MM.1S (cell line): ENCODE data around the gene ELK3.

Source experiments
- DNase-seq: peaks from one replicate; pipeline ENCODE4 v3.0.0-alpha.2; 2015
- H2AFZ ChIP-seq: fragments of 300-600 bp; sonication (generic); 2 replicates; pipeline ENCODE4 v1.6.0; 2016; ENCODE audit warnings: antibody characterized with exemption, low read length
- H3F3A ChIP-seq: fragments of 300-600 bp; sonication (generic); 2 replicates; pipeline ENCODE4 v1.6.1; 2016; ENCODE audit warnings: mild to moderate bottlenecking, antibody characterized with exemption, low read length, moderate library complexity, mixed read lengths; ENCODE audit not compliant: insufficient read depth
- H3K27ac ChIP-seq: fragments of 300-600 bp; sonication (generic); 2 replicates; pipeline ENCODE4 v1.5.1; 2016; ENCODE audit warnings: mild to moderate bottlenecking, low read length
- H3K27me3 ChIP-seq: fragments of 300-600 bp; sonication (generic); replicated peaks from 2 replicates; pipeline ENCODE4 v1.6.0; 2016; ENCODE audit warnings: low read length; ENCODE audit not compliant: insufficient read depth
- H3K36me3 ChIP-seq: fragments of 300-600 bp; sonication (generic); replicated peaks from 2 replicates; pipeline ENCODE4 v1.6.1; 2016; ENCODE audit warnings: mild to moderate bottlenecking, low read length, mixed read lengths; ENCODE audit not compliant: insufficient read depth
- H3K4me1 ChIP-seq: fragments of 300-600 bp; sonication (generic); 2 replicates; pipeline ENCODE4 v1.6.1; 2016; ENCODE audit warnings: low read length, mixed read lengths
- H3K4me2 ChIP-seq: fragments of 300-600 bp; sonication (generic); 2 replicates; pipeline ENCODE4 v1.6.0; 2016; ENCODE audit warnings: low read depth, low read length
- H3K4me3 ChIP-seq: fragments of 300-600 bp; sonication (generic); 2 replicates; pipeline ENCODE4 v1.5.1; 2016; ENCODE audit warnings: low read length, mixed read lengths
- H3K79me2 ChIP-seq: fragments of 300-600 bp; sonication (generic); 2 replicates; pipeline ENCODE4 v1.6.1; 2016; ENCODE audit warnings: mixed run types, low read length, mixed read lengths
- H3K9ac ChIP-seq: fragments of 300-600 bp; sonication (generic); 2 replicates; pipeline ENCODE4 v1.6.1; 2016; ENCODE audit warnings: low read length, mixed read lengths
- H3K9me2 ChIP-seq: fragments of 300-600 bp; sonication (generic); replicated peaks from 2 replicates; pipeline ENCODE4 v1.6.1; 2016; ENCODE audit warnings: mild to moderate bottlenecking, low read length, mixed read lengths; ENCODE audit not compliant: insufficient read depth
- H3K9me3 ChIP-seq: fragments of 300-600 bp; sonication (generic); replicated peaks from 2 replicates; pipeline ENCODE4 v1.6.1; 2016; ENCODE audit warnings: mild to moderate bottlenecking, low read length, mixed read lengths; ENCODE audit not compliant: insufficient read depth
- H4K20me1 ChIP-seq: fragments of 300-600 bp; sonication (generic); 2 replicates; pipeline ENCODE4 v1.6.1; 2016; ENCODE audit warnings: mild to moderate bottlenecking, low read length, moderate library complexity, mixed read lengths; ENCODE audit not compliant: insufficient read depth
- CTCF ChIP-seq: fragments of 300-600 bp; sonication (generic); IDR thresholded peaks from 2 replicates; pipeline ENCODE4 v1.5.1; 2016; ENCODE audit warnings: antibody characterized with exemption, low read length, mixed read lengths
- EZH2 ChIP-seq: fragments of 300-600 bp; sonication (generic); optimal IDR thresholded peaks from 2 replicates; pipeline ENCODE3; 2017; ENCODE audit warnings: low read depth, mild to moderate bottlenecking, antibody characterized with exemption, low read length, mixed read lengths
- EZH2phosphoT487 ChIP-seq: fragments of 300-600 bp; sonication (generic); IDR thresholded peaks from 2 replicates; pipeline ENCODE4 v1.6.1; 2018; ENCODE audit warnings: antibody characterized with exemption, low read length

ELK3 gene

DNA sequence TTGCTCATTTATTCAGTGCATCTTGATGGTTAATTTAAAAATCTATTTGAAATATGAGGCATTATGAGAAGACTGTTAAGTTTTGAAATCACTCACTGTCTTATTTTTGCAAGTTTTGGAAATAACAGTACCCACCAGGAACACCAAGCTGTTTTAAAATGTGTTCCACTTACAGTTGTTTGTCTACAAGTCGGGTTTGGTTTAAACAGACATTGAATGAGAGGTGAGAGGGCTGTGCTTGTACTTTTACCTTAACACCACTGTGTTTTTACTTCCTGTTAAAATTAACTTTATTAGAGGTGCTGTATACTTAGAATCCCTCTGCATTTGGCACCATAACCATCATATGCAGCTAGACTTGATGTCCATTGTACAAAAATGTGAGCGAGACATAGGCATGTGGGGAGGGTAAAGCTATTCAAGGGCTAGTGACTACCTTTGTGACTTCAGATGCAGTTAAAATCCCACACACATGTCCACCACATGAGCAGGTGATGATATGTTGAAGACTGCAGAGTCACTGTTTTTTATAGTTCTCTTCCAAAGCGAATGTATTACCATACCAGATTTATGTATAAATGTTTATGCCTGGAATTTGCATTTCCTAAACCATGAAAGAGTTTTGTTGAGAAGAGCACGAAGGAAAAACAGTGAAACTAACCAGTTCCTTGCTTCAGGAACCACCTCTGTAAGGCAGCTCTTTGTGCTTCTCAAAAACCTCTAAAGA lies 12.9 kb downstream of the ELK3 start:
- TF ChIP-seq EZH2phosphoT487 (no peak), EZH2 (no peak)
- no peak overlapping the region for H3K9ac ChIP-seq
- H3K27me3 ChIP-seq, result no peaks in the 10 kb centered on the region
- no peaks in the 10 kb centered on the region for H3K9me3 ChIP-seq
- no peak overlapping the region for H3K4me2 ChIP-seq
- no peak for DNase-seq
- H3K9me2 ChIP-seq, result no peaks in the 10 kb centered on the region
- H4K20me1 ChIP-seq, result peaks cover 12% of the 10 kb centered on the region
- no peak overlapping the region for H3K4me3 ChIP-seq
- H3K4me1 ChIP-seq, result peaks cover 53% of the 10 kb centered on the region
- peaks cover 24% of the 10 kb centered on the region for H3F3A ChIP-seq
- no peak overlapping the region for H3K27ac ChIP-seq
- H2AFZ ChIP-seq, result no peak overlapping the region
- no peaks in the 10 kb centered on the region; the same call in 1 of the 2 replicates for H3K36me3 ChIP-seq
- H3K79me2 ChIP-seq, result peaks cover 100% of the 10 kb centered on the region

GRCh38 chr12:96208346-96208745 lies 14.2 kb downstream of the ELK3 start:
- DNase-seq, result no peak
- Histone ChIP-seq H3F3A (peaks cover 25% of the 10 kb centered on the region), H4K20me1 (peaks cover 15% of the 10 kb centered on the region), H3K79me2 (peaks cover 100% of the 10 kb centered on the region), H3K4me3 (no peak overlapping the region), H3K4me2 (peak overlapping the region; percentile 25; the same call in 1 of the 2 replicates), H3K9me3 (no peaks in the 10 kb centered on the region), H3K9me2 (no peaks in the 10 kb centered on the region), H3K9ac (no peak overlapping the region), H2AFZ (no peak overlapping the region), H3K27me3 (no peaks in the 10 kb centered on the region), H3K4me1 (peaks cover 63% of the 10 kb centered on the region), H3K27ac (peak overlapping the region; percentile 15; the same call in 1 of the 2 replicates), H3K36me3 (no peaks in the 10 kb centered on the region; the same call in 1 of the 2 replicates)
- no peak for TF ChIP-seq CTCF
- TF ChIP-seq EZH2, result no peak
- no peak for TF ChIP-seq EZH2phosphoT487

DNA sequence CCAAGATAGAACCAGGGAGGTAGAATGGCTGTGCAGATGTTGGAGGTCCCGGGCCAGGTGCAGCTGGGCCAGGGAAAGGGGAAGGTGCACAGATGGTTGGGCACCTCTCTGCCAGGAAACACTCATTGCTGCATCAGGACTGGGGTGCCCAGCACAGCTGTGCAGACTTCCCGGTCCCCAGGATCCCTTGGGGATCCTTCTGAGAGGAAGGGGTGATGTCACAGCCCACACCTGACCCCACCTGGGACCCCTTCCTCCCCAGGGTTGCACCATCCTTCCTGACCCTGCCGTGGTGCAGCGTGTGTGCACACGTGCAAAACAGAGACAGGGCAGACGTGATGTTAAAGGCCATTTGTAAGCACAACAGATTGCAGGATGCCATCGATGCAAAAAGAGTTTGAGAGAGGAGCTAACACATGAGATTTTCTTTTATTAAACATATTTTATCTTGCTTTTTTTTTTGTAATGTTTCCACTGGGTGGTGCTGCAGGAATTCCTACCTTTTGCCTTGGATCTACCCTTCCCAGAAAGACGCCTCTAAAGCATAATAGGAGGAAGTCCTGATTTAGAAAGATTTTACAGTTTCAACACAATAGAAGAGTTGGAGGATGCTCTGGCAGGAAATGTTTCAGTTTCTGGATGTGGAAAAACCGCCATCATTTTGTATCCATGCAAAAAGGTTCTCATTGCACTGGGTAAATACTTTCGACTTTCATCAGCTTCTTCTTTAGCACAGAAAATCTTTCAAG lies 14.8 kb downstream of the ELK3 start:
- Histone ChIP-seq H3K9me3 (no peaks in the 10 kb centered on the region), H3K9me2 (no peaks in the 10 kb centered on the region), H3K4me3 (no peak overlapping the region), H3K79me2 (peaks cover 100% of the 10 kb centered on the region), H3K27me3 (no peaks in the 10 kb centered on the region), H3K9ac (no peak overlapping the region), H3F3A (peaks cover 25% of the 10 kb centered on the region), H3K36me3 (no peaks in the 10 kb centered on the region; the same call in 1 of the 2 replicates), H3K4me2 (peak overlapping the region; percentile 25; the same call in 1 of the 2 replicates), H4K20me1 (peaks cover 15% of the 10 kb centered on the region), H3K27ac (peak overlapping the region; percentile 15; the same call in 1 of the 2 replicates), H2AFZ (no peak overlapping the region), H3K4me1 (peaks cover 65% of the 10 kb centered on the region)
- peak; percentile 43 for DNase-seq
- TF ChIP-seq EZH2, result no peak
- TF ChIP-seq EZH2phosphoT487, result no peak
- no peak for TF ChIP-seq CTCF
